Measurements from ENCODE around the gene FGFBP1. TPM values are rescaled to one million over a fixed set of nuclear protein-coding genes. Genes with fewer than 3 reads are reported as not detected.

FGFBP1 gene
- total and polyA plus RNA-seq, 2 donors (not counting 1 experiment from before 2014, with no cell fraction given) = not detected

DNA sequence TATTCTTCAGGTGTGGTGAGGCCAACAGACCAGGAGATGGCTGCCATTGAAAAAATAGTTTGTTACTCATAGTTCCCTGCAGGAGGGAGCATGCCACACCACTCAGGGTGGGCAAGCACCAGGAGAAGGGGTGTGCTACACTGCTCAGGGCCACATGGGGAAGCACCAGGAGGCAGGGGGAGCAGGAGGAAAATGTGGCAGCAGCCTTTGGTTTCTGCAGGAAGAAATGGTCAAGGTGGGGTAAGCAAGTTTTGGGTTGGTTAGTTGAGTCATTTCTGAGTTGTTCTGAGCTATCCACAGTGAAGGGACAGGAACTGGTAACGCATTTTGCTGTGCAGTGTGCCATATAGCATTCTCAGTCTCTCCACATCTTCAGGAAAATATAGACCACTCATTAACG is 23.8 kb downstream of the FGFBP1 start:
- DNase-seq (no peak), ATAC-seq (ENCODE audit: low read depth) (no peak)
- Histone ChIP-seq H3K27me3 (replicated peaks in 1 of 4; ENCODE audit: control extremely low read depth in 1 of 4, control insufficient read depth in 3 of 4, insufficient read depth in 4 of 4, low read length in 3 of 4) (no peaks in the 10 kb centered on the region), H3K9me3 (ENCODE audit: control extremely low read depth in 1 of 3, control insufficient read depth in 2 of 3, insufficient read depth in 1 of 3, low read length in 2 of 3) (no peaks in the 10 kb centered on the region), H3K36me3 (replicated peaks in 1 of 2; ENCODE audit: control extremely low read depth in 1 of 2, control insufficient read depth in 1 of 2, extremely low read depth in 1 of 2, insufficient read depth in 2 of 2, low read length in 1 of 2) (no peaks in the 10 kb centered on the region), H3K4me1 (ENCODE audit: control insufficient read depth in 2 of 2, insufficient read depth in 2 of 2, low read length in 2 of 2) (no peaks in the 10 kb centered on the region), H3K4me2 (replicated peaks; ENCODE audit: low read depth, low read length, poor library complexity, severe bottlenecking) (no peak overlapping the region), H2AFZ (ENCODE audit: insufficient read depth, low read depth, low read length, poor library complexity, severe bottlenecking) (no peak overlapping the region), H4K20me1 (ENCODE audit: control insufficient read depth, insufficient read depth, low read length, poor library complexity, severe bottlenecking) (no peaks in the 10 kb centered on the region), H3K27ac (ENCODE audit: low read length in 2 of 2) (no peak overlapping the region), H3K9ac (ENCODE audit: low read length) (no peak overlapping the region), H3K79me2 (ENCODE audit: control insufficient read depth, insufficient read depth, low read length) (no peaks in the 10 kb centered on the region), H3K4me3 (ENCODE audit: control extremely low read depth in 1 of 5, extremely low read depth in 1 of 5, insufficient read depth in 1 of 5, low read depth in 2 of 5, low read length in 4 of 5) (no peak overlapping the region)
- Mint-ChIP-seq H3K27me3 (peaks cover 7% of the 10 kb centered on the region), H3K27ac (no peak overlapping the region), H3K9me3 (ENCODE audit: insufficient read depth) (no peaks in the 10 kb centered on the region), H3K4me1 (no peaks in the 10 kb centered on the region), H3K4me3 (no peak overlapping the region)
- WGBS (ENCODE audit: insufficient coverage) = no CpG with 5 or more reads among the region's 2 CpGs
- intact Hi-C loops (cut with micrococcal nuclease) = no loop called here
- ChIA-PET POLR2A (no interaction called here), CTCF (no interaction called here)
- TF ChIP-seq EZH2 (IDR thresholded peaks at IDR 0.05; ENCODE audit: borderline replicate concordance, insufficient read depth, low read depth, low read length, poor library complexity, severe bottlenecking) = no peak
- TF ChIP-seq, protein P1, sequence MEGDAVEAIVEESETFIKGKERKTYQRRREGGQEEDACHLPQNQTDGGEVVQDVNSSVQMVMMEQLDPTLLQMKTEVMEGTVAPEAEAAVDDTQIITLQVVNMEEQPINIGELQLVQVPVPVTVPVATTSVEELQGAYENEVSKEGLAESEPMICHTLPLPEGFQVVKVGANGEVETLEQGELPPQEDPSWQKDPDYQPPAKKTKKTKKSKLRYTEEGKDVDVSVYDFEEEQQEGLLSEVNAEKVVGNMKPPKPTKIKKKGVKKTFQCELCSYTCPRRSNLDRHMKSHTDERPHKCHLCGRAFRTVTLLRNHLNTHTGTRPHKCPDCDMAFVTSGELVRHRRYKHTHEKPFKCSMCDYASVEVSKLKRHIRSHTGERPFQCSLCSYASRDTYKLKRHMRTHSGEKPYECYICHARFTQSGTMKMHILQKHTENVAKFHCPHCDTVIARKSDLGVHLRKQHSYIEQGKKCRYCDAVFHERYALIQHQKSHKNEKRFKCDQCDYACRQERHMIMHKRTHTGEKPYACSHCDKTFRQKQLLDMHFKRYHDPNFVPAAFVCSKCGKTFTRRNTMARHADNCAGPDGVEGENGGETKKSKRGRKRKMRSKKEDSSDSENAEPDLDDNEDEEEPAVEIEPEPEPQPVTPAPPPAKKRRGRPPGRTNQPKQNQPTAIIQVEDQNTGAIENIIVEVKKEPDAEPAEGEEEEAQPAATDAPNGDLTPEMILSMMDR (IDR thresholded peaks at IDR 0.05) = no peak

DNA sequence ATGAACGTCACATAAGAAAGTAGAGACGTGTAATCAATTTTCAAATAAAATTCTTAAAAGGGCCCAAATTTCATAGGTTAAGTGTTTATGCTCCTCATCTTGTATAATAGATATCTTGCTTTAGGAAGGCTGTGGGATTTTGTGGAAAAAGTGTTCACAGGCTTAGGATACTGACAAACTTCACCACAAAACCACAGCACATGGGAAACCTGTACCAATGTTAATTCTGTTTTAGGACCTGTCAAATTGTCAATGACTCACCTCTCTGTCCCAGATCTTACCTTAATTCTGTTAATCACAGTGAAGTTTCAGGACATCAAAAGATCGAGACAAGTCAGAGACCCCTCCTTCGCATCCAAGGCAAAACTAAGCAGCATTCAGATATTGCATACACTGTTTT is 24.2 kb downstream of the FGFBP1 start:
- no peaks in the 10 kb centered on the region for H4K20me1 ChIP-seq (ENCODE audit: control insufficient read depth, insufficient read depth, low read length, poor library complexity, severe bottlenecking)
- Mint-ChIP-seq H3K9me3 (ENCODE audit: insufficient read depth) (no peaks in the 10 kb centered on the region), H3K27me3 (peaks cover 8% of the 10 kb centered on the region), H3K4me1 (no peaks in the 10 kb centered on the region), H3K4me3 (no peak overlapping the region), H3K27ac (no peak overlapping the region)
- no peak overlapping the region for H3K27ac ChIP-seq (ENCODE audit: low read length in 2 of 2)
- ChIA-PET CTCF (interaction anchor here (1.1 kb wide), 1 partner anchor 60 kb away, joined by 3 read pairs; no protein-coding TSS in a partner anchor), POLR2A (interaction anchor here (0.6 kb wide), 1 partner anchor 288 kb away, joined by 5 read pairs; no protein-coding TSS in a partner anchor)
- DNase-seq = no peak
- TF ChIP-seq, protein P1 (IDR thresholded peaks at IDR 0.05) = no peak
- no peak for TF ChIP-seq EZH2 (IDR thresholded peaks at IDR 0.05; ENCODE audit: borderline replicate concordance, insufficient read depth, low read depth, low read length, poor library complexity, severe bottlenecking)
- 100% methylated on average over 1 of the region's 4 CpGs for WGBS (ENCODE audit: insufficient coverage)
- no peaks in the 10 kb centered on the region for H3K79me2 ChIP-seq (ENCODE audit: control insufficient read depth, insufficient read depth, low read length)
- H3K36me3 ChIP-seq (replicated peaks in 1 of 2; ENCODE audit: control extremely low read depth in 1 of 2, control insufficient read depth in 1 of 2, extremely low read depth in 1 of 2, insufficient read depth in 2 of 2, low read length in 1 of 2) = no peaks in the 10 kb centered on the region
- intact Hi-C loops (cut with micrococcal nuclease) = no loop called here
- no peaks in the 10 kb centered on the region for H3K9me3 ChIP-seq (ENCODE audit: control extremely low read depth in 1 of 3, control insufficient read depth in 2 of 3, insufficient read depth in 1 of 3, low read length in 2 of 3)
- H3K4me2 ChIP-seq (replicated peaks; ENCODE audit: low read depth, low read length, poor library complexity, severe bottlenecking) = no peak overlapping the region
- no peak overlapping the region for H3K4me3 ChIP-seq (ENCODE audit: control extremely low read depth in 1 of 5, extremely low read depth in 1 of 5, insufficient read depth in 1 of 5, low read depth in 2 of 5, low read length in 4 of 5)
- H3K4me1 ChIP-seq (ENCODE audit: control insufficient read depth in 2 of 2, insufficient read depth in 2 of 2, low read length in 2 of 2) = no peaks in the 10 kb centered on the region
- H3K9ac ChIP-seq (ENCODE audit: low read length) = no peak overlapping the region
- no peaks in the 10 kb centered on the region for H3K27me3 ChIP-seq (replicated peaks in 1 of 4; ENCODE audit: control extremely low read depth in 1 of 4, control insufficient read depth in 3 of 4, insufficient read depth in 4 of 4, low read length in 3 of 4)
- H2AFZ ChIP-seq (ENCODE audit: insufficient read depth, low read depth, low read length, poor library complexity, severe bottlenecking) = no peak overlapping the region
- no peak for ATAC-seq (ENCODE audit: low read depth)
